Raji (cell line): ENCODE results near the gene ALDH3B1.

Experiments
- POLR2A ChIP-seq: IDR thresholded peaks from 2 replicates; pipeline ENCODE4 v1.6.1; 2011; ENCODE audit warnings: low read depth, low read length, control low read depth; ENCODE audit not compliant: insufficient read depth

The ALDH3B1 gene

DNA sequence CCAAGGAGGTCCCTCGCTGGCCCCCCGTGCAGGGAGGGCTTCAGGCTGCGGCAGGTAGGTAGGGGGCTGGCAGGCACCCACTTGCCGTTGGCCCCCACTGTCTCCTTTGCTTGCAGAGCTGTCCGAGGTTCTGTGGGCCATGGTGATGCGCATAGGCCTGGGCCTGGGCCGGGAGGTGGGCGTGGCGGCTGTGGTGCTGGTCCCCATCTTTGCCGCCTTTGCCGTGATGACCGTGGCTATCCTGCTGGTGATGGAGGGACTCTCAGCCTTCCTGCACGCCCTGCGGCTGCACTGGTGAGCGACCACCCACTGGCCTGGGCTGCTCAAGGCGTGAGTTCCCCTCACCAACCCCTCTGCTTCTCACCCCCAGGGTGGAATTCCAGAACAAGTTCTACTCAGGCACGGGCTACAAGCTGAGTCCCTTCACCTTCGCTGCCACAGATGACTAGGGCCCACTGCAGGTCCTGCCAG, 40.3 kb downstream of the ALDH3B1 start:
- no peak for TF ChIP-seq POLR2A

DNA sequence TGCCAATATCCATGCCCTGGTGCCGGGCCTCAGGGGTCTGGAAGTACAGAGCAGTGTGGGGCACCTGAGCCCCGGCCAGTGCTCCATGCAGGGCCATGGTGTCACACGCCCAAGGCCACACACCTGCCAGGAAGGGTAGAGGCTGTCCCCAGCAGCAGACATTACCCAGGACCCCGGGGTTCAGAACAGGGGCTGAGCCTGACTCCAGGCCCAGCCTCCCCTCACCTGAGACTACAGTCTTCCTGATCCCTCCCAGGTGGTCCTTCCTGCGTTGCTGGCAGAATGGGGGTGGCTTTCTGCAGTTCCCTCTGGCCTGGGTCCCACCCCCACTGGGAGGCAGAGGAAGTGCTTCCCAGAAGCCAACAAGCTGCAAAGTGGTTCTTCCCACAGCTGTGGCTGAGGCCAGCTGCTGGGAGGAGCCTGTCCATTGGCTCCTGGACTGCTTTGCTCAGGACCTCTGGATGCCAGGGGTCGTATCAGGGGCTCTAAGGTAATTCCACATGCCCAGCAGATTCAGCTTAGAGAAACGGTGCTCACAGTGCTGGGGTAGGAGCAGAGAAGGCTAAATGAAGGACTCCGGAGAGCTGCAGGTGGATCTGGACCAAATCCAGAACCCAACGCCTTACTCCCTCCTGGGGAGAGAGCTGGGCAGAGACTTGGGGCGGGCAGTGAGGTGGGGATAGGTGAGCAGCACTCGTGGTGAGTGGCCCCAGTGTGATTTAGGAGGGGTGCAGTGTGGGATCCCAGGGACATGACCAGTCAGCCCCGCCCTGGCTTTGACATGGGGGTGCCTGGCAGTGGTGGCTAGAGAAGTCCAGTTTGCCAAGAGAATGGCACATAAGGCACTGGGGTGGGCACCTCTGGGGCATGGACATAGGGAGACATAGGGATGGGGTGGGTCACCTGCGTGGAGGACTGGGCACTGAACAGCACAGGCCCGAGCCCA, 41.3 kb downstream of the ALDH3B1 start:
- TF ChIP-seq POLR2A, result no peak

DNA sequence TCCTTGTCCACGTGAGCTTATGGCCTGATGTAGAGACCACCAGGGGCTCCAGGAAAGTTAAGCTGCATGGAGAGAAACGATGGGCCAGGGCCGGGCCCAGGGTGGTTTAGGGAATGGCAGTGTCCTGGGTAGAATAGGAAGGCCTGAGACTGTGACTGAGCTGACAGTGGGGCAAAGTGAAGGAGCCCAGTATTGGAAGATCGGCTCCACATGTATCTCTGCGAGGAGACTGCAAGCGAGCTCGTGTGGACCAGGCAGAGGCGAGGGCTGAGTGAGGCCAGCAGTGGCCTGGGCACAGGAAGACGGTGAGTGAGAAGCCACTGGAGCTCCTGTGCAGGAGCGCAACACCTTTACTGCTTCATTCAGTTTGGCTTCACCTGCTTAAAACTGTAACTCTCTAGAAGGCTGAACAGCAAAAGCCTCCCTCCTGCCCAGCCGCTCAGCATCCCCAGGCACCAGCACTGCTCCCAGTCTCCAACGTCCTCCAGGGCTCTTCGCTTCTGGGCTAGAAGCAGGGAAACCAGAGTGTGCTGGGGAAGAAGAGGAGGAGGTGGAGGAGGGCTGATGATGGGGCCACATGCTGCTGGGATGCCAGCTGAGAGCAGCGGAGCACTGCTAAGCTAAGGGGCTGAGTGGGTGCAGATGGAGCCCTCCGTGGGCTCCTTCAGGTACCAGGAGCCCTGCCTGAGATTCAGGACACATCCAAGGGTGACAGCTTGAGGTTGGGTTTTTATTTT, 42.2 kb downstream of the ALDH3B1 start:
- no peak for TF ChIP-seq POLR2A

DNA sequence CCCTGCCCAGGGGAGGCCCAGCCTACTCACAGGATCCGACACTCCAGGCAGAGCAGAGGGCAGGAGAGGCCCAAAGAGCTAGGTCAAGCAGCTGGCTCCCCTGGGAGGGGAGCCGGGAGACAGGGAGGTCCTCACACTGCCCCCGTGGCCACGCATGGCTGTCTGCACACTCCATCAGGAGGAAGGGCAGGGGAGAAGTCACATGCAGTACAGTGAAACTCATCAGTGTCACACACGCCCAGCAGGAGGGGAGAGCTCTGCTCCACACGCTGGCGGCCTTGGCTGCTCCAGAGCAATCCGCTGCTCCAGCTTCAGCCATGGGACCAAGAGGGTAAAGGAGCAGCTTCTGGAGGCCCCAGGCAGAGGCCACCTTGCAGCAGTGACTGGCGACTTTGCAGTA, 43.0 kb downstream of the ALDH3B1 start:
- TF ChIP-seq POLR2A, result no peak

DNA sequence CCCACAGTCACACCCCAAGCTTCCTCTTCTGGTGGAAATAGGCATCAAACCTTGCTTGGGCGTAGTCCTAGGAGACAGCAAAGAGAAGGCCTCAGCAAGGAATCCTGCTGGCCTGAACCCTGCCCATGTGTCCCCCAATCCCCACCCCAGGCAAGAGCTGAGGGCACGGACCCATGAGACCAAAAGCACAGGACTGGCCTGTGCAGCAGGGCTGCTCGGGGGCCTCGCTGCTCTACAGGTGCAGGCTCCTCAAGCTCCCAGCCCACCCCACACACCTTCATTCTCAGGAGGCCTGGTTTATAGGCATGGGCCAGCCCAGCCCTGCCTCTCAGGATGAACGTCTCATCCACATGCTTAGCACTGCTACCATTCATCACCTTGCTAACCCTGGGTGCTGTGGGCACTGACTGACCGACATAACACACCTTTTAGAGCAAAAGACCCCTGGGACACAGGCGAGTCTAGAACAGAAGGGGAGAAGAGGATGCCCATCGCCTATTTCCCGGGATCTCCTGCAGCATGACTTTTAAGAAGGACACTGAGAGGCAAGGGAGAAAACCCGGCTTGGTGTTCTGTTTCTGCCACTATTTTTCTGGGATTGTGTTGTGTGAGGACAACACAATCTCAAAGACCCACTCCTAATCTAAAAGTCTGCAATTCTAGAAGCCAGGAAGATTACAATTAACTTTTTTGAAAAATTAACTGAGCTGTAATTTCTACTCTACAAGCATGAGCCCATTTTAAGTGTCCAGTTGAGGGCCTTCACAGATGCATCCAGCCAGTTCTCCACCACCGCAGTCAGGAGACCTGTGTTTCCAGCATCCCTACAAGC, 44.1 kb downstream of the ALDH3B1 start:
- TF ChIP-seq POLR2A, result no peak

DNA sequence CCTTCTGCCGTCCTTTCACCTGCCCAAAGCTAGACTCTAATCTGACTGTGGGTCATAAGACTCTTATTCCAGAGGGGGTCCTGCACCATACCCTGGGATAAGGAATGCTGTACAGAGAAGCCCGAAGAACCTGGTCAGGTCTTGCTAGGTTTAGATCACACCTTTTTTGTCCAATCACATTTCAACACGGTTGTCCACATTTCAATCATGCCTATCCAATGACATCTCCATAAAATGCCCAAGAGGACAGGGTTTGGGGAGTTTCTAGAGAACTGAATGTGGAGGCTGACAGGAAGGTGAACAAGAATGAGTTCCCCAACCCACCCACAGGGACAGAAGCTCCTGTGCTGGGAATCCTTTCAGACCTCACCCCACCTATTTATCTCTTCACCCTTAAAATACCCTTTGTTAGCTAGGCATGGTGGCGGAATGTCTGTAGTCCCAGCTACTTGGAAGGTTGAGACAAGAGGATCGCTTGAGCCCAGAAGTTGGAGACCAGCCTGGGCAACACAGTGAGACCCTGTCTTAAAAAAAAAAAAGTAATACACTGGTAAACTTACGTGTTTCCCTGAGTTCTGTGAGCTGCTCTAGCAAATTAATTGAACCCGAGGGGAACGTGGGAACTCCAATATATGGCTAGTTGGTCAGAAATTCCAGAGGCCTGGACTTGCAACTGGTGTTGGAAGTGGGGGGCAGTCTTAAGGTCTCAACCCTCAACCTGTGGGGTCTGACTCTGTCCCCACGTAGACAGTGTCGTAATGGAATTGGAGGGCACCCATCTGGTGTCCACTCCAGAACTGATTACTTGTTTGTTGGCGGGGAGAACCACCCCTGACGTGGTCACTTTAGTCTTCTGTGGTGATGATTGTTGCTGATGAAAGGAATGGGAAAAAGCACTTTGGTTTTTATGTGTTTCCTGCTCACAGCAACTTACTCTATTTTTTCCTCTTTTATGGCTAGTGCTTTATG, 46.5 kb downstream of the ALDH3B1 start:
- no peak for TF ChIP-seq POLR2A

DNA sequence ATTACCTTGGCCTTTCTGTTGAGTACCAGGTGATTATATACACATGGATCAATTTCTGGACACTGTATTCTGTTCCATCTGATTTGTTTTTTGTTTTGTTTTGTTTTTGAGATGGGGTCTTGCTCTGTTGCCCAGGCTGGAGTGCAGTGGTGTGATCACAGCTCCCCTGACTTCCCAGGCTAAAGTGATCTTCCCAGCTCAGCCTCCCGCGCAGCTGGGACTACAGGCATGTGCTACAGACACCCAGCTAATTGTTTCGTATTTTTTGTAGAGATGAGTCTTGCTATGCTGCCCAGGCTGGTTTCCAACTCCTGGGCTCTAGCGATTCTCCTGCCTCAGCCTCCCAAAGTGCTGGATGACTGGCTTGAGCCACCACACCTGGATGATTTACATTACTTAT, 47.7 kb downstream of the ALDH3B1 start:
- TF ChIP-seq POLR2A, result no peak

DNA sequence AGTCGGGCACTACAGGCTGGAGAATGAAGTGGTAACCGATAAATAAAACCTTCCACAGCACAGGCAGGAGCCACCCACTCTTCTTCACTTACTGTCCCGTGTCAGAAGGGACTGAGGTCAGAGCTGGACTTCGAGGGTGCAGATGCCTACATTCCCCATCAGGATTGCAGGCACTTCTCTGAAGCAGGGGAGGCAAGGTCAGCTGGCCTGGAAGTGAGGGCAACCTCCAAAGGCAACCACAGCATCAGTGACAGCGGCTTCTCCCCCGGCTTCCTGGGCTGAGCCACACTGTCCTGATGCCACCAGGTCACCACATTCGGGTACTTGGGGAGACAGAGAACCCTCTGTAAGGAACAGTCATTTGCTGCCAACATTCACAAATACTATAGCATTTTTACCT, 51.4 kb downstream of the ALDH3B1 start:
- no peak for TF ChIP-seq POLR2A

DNA sequence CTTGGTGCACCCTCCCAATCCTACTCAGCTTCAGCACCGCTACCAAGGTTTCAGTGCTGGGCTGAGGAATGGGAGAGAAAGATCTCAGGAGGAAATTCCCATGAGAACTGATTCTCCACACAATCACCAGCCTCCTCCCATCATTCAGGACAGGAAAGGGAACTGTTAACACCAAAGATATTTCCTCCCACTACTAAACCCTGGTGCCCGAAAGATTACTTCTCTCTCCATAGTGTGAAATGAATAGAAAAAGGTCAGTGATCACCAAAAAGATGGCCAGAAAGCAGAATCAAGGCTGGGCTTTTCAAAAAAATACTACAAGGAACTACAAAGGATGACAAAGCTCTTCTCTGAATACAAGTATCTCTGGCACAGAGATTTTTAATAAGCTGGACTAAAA, 54.8 kb downstream of the ALDH3B1 start:
- TF ChIP-seq POLR2A, result no peak

DNA sequence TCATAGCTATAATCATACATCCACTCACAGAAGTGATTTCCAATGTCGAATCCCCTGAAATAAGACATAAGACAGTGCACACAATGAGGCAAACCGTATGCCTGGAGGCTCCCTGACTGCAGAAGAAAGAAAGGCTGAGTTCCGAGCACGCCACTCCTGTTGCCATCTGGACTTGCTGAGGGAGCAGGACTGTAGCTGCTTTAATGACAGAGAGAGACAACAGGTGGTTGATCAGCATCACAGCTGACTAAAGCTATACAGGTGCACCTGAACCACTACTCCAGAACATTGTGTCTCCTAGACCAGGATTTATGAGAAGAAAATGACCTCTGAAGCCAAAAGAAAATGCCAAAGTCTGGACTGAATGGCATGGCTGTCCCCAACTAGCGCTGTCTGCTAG, 55.7 kb downstream of the ALDH3B1 start:
- TF ChIP-seq POLR2A, result no peak

DNA sequence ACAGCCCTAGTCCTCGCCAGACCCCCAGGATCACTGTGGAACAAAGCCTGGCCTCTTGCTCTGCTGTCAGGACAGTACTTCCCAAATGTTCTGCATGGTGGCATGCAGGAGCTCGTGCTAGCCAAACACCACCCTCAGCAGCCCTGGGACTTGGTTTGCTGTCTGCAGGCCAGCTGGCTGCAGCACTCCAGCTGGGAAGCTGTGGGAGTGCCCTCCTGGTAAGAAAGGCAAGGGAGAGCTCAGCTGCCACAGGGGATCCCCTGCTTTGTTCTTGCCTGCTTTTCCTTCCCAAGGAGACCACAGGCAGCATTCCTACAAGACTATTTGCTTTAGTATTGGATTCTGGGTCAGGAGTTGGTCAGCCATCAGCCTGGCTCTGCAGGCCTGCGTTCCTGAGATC, 56.6 kb downstream of the ALDH3B1 start:
- TF ChIP-seq POLR2A, result no peak

DNA sequence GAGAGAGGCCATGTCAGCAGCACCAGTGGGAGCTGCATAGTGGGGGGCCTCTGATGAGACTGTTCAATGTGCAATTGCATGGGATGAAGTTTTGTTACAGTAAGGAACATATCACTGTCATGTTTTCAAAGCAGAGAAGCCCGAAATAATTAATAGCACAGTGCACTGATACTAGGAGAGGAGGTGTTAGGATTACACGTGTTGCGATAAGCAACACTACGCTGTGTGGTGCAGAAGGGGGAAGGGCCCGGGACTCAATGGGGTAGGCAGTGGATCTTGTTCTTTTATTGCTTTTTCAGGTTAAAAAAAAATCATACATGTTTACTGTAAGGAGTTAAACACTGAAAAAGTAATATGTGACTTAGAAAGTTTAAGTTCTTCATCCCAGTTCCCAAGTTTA, 57.9 kb downstream of the ALDH3B1 start:
- TF ChIP-seq POLR2A, result no peak

DNA sequence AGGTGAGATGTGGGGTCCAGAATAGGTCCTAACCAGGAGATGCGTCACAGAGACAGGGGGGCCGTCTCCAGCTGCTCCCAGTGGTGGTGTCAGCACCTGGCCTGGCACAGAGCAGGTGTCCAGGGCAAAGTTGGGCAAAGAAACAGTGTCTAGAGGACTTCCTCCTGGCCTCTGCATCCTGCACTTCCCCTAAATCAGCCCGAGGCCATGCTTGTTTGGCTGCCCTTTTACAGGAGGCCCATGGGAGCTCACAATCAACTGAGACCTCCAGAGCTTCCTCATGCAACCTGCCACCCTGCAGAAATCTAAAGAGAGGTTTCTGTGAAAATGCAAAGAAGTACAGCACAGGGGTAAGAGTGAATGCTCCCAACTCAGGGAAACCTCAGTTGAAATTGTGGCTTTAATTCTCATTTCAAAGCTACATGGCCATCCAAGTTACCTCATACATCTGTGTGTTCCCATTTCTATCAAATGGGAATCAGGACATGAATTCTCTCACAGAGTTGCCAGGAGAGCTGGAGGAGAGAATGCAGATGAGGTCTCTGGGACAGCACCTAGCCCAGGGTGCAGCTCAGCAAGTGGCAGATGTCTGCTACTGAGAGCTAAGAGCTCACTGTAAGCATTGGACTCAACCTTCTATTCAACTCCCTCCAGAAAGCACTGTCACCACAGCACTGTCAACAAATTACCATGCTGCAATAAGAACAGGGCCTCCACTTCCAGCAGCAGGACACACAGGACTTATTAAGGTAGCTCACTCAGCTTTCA, 61.3 kb downstream of the ALDH3B1 start:
- TF ChIP-seq POLR2A, result no peak
